HEK293 (cell line): ENCODE results near the gene DOK4.

Source experiments
- FEZF1 ChIP-seq: fragments of 450-650 bp; formaldehyde crosslinking; IDR thresholded peaks from 2 replicates; pipeline ENCODE4 v1.5.1; 2016; ENCODE audit warnings: missing biosample characterization, missing genetic modification characterization
- GLIS2 ChIP-seq: fragments of 450-650 bp; formaldehyde crosslinking; IDR thresholded peaks from 2 replicates; pipeline ENCODE4 v1.5.1; 2016; ENCODE audit warnings: missing biosample characterization, missing genetic modification characterization
- HOXA7 ChIP-seq: sonication (generic); formaldehyde crosslinking; IDR thresholded peaks from 2 replicates; pipeline ENCODE4 v1.8.1; 2022; ENCODE audit warnings: missing genetic modification reagents, borderline replicate concordance
- SP3 ChIP-seq: fragments of 450-650 bp; formaldehyde crosslinking; IDR thresholded peaks from 2 replicates; pipeline ENCODE4 v1.5.1; 2016; ENCODE audit warnings: missing biosample characterization, missing genetic modification characterization
- ZBTB1 ChIP-seq: fragments of 450-650 bp; formaldehyde crosslinking; IDR thresholded peaks from 2 replicates; pipeline ENCODE4 v1.5.1; 2016; ENCODE audit warnings: missing biosample characterization, missing genetic modification characterization
- ZBTB44 ChIP-seq: fragments of 450-650 bp; IDR thresholded peaks from 2 replicates; pipeline ENCODE4 v1.5.1; 2018; ENCODE audit warnings: missing biosample characterization, mild to moderate bottlenecking, missing genetic modification characterization
- ZBTB8A ChIP-seq: fragments of 450-650 bp; formaldehyde crosslinking; IDR thresholded peaks from 2 replicates; pipeline ENCODE4 v1.5.1; 2016; ENCODE audit warnings: missing biosample characterization, missing genetic modification characterization
- ZNF26 ChIP-seq: fragments of 450-650 bp; formaldehyde crosslinking; IDR thresholded peaks from 2 replicates; pipeline ENCODE4 v1.5.1; 2016; ENCODE audit warnings: missing biosample characterization, missing genetic modification characterization
- ZNF280D ChIP-seq: fragments of 450-650 bp; formaldehyde crosslinking; IDR thresholded peaks from 2 replicates; pipeline ENCODE4 v1.5.1; 2016; ENCODE audit warnings: missing biosample characterization, missing genetic modification characterization
- ZNF341 ChIP-seq: fragments of 450-650 bp; formaldehyde crosslinking; IDR thresholded peaks from 2 replicates; pipeline ENCODE4; 2016; ENCODE audit warnings: low read depth, missing biosample characterization, missing genetic modification characterization
- ZNF426 ChIP-seq: fragments of 450-650 bp; formaldehyde crosslinking; IDR thresholded peaks from 2 replicates; pipeline ENCODE4 v1.5.1; 2017; ENCODE audit warnings: missing biosample characterization, missing genetic modification characterization, mild to moderate bottlenecking, inconsistent platforms, moderate library complexity
- ZNF48 ChIP-seq: fragments of 450-650 bp; formaldehyde crosslinking; IDR thresholded peaks from 2 replicates; pipeline ENCODE4 v1.5.1; 2016; ENCODE audit warnings: missing biosample characterization, missing genetic modification characterization
- ZNF514 ChIP-seq: fragments of 450-650 bp; formaldehyde crosslinking; IDR thresholded peaks from 2 replicates; pipeline ENCODE4 v1.5.1; 2016; ENCODE audit warnings: missing biosample characterization, missing genetic modification characterization
- ZNF521 ChIP-seq: fragments of 450-650 bp; formaldehyde crosslinking; IDR thresholded peaks from 2 replicates; pipeline ENCODE4 v1.5.1; 2017; ENCODE audit warnings: missing biosample characterization, mild to moderate bottlenecking, missing genetic modification characterization
- ZNF530 ChIP-seq: fragments of 450-650 bp; formaldehyde crosslinking; IDR thresholded peaks from 2 replicates; pipeline ENCODE4 v1.5.1; 2016; ENCODE audit warnings: low read depth, missing biosample characterization, missing genetic modification characterization
- ZNF580 ChIP-seq: fragments of 450-650 bp; formaldehyde crosslinking; IDR thresholded peaks from 2 replicates; pipeline ENCODE4 v1.5.1; 2016; ENCODE audit warnings: missing biosample characterization, missing genetic modification characterization
- ZNF621 ChIP-seq: fragments of 450-650 bp; formaldehyde crosslinking; IDR thresholded peaks from 2 replicates; pipeline ENCODE4 v1.5.1; 2017; ENCODE audit warnings: missing biosample characterization, missing genetic modification characterization
- ZNF629 ChIP-seq: fragments of 450-650 bp; formaldehyde crosslinking; IDR thresholded peaks from 2 replicates; pipeline ENCODE4 v1.5.1; 2017; ENCODE audit warnings: missing biosample characterization, missing genetic modification characterization
- ZNF654 ChIP-seq: fragments of 450-650 bp; formaldehyde crosslinking; IDR thresholded peaks from 2 replicates; pipeline ENCODE4 v1.5.1; 2016; ENCODE audit warnings: low read depth, missing biosample characterization, missing genetic modification characterization
- ZNF677 ChIP-seq: fragments of 450-650 bp; IDR thresholded peaks from 2 replicates; pipeline ENCODE4 v1.5.0; 2018; ENCODE audit warnings: missing biosample characterization, mild to moderate bottlenecking, missing genetic modification characterization, moderate library complexity
- ZSCAN16 ChIP-seq: fragments of 450-650 bp; formaldehyde crosslinking; IDR thresholded peaks from 2 replicates; pipeline ENCODE4 v1.5.1; 2016; ENCODE audit warnings: missing biosample characterization, missing genetic modification characterization
- TF ChIP-seq, protein P1 (sequence below): fragments of 450-650 bp; formaldehyde crosslinking; IDR thresholded peaks from 2 replicates; pipeline ENCODE4 v1.5.1; 2017; ENCODE audit warnings: missing biosample characterization, missing genetic modification characterization
- TF ChIP-seq, protein P2 (sequence below): fragments of 450-650 bp; formaldehyde crosslinking; IDR thresholded peaks from 2 replicates; pipeline ENCODE4 v1.5.0; 2017; ENCODE audit warnings: missing biosample characterization, missing genetic modification characterization, borderline replicate concordance
- TF ChIP-seq, protein P3 (sequence below): fragments of 450-650 bp; formaldehyde crosslinking; IDR thresholded peaks from 2 replicates; pipeline ENCODE4 v1.5.1; 2016; ENCODE audit warnings: missing biosample characterization, missing genetic modification characterization, borderline replicate concordance

DOK4 gene

GRCh38 chr16:57462209-57462977 is 23.9 kb downstream of the DOK4 start, which contains the start of gene POLR2C (continued):
- TF ChIP-seq ZNF280D (tag by site-specific recombination) (no peak), ZNF426 (no peak), HOXA7 (CRISPR knock-in tag) (no peak), ZNF341 (tag by site-specific recombination) (no peak), ZNF629 (tag by site-specific recombination) (peak; percentile 76), ZNF621 (tag by site-specific recombination) (no peak), ZBTB44 (peak; percentile 44; the same call in 1 of the 2 replicates), ZBTB8A (tag by site-specific recombination) (no peak), ZBTB1 (tag by site-specific recombination) (no peak), ZNF26 (tag by site-specific recombination) (no peak), FEZF1 (tag by site-specific recombination) (no peak), ZNF580 (tag by site-specific recombination) (peak; percentile 93), ZNF677 (tag by site-specific recombination) (no peak), ZNF654 (tag by site-specific recombination) (peak; percentile 45), ZNF521 (no peak), ZNF48 (tag by site-specific recombination) (no peak), SP3 (no peak), ZSCAN16 (tag by site-specific recombination) (no peak), ZNF530 (no peak), ZNF514 (tag by site-specific recombination) (no peak), GLIS2 (tag by site-specific recombination) (no peak)
- TF ChIP-seq, protein P1, sequence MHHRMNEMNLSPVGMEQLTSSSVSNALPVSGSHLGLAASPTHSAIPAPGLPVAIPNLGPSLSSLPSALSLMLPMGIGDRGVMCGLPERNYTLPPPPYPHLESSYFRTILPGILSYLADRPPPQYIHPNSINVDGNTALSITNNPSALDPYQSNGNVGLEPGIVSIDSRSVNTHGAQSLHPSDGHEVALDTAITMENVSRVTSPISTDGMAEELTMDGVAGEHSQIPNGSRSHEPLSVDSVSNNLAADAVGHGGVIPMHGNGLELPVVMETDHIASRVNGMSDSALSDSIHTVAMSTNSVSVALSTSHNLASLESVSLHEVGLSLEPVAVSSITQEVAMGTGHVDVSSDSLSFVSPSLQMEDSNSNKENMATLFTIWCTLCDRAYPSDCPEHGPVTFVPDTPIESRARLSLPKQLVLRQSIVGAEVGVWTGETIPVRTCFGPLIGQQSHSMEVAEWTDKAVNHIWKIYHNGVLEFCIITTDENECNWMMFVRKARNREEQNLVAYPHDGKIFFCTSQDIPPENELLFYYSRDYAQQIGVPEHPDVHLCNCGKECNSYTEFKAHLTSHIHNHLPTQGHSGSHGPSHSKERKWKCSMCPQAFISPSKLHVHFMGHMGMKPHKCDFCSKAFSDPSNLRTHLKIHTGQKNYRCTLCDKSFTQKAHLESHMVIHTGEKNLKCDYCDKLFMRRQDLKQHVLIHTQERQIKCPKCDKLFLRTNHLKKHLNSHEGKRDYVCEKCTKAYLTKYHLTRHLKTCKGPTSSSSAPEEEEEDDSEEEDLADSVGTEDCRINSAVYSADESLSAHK (tag by site-specific recombination): 0 out of 2 replicates have a peak, but pooled peaks have one; percentile 37
- TF ChIP-seq, protein P2, sequence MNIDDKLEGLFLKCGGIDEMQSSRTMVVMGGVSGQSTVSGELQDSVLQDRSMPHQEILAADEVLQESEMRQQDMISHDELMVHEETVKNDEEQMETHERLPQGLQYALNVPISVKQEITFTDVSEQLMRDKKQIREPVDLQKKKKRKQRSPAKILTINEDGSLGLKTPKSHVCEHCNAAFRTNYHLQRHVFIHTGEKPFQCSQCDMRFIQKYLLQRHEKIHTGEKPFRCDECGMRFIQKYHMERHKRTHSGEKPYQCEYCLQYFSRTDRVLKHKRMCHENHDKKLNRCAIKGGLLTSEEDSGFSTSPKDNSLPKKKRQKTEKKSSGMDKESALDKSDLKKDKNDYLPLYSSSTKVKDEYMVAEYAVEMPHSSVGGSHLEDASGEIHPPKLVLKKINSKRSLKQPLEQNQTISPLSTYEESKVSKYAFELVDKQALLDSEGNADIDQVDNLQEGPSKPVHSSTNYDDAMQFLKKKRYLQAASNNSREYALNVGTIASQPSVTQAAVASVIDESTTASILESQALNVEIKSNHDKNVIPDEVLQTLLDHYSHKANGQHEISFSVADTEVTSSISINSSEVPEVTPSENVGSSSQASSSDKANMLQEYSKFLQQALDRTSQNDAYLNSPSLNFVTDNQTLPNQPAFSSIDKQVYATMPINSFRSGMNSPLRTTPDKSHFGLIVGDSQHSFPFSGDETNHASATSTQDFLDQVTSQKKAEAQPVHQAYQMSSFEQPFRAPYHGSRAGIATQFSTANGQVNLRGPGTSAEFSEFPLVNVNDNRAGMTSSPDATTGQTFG: no peak
- TF ChIP-seq, protein P3, sequence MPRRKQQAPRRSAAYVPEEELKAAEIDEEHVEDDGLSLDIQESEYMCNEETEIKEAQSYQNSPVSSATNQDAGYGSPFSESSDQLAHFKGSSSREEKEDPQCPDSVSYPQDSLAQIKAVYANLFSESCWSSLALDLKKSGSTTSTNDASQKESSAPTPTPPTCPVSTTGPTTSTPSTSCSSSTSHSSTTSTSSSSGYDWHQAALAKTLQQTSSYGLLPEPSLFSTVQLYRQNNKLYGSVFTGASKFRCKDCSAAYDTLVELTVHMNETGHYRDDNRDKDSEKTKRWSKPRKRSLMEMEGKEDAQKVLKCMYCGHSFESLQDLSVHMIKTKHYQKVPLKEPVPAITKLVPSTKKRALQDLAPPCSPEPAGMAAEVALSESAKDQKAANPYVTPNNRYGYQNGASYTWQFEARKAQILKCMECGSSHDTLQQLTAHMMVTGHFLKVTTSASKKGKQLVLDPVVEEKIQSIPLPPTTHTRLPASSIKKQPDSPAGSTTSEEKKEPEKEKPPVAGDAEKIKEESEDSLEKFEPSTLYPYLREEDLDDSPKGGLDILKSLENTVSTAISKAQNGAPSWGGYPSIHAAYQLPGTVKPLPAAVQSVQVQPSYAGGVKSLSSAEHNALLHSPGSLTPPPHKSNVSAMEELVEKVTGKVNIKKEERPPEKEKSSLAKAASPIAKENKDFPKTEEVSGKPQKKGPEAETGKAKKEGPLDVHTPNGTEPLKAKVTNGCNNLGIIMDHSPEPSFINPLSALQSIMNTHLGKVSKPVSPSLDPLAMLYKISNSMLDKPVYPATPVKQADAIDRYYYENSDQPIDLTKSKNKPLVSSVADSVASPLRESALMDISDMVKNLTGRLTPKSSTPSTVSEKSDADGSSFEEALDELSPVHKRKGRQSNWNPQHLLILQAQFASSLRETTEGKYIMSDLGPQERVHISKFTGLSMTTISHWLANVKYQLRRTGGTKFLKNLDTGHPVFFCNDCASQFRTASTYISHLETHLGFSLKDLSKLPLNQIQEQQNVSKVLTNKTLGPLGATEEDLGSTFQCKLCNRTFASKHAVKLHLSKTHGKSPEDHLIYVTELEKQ (tag by site-specific recombination): no peak
